ENCODE data around the gene NPTN. TPM values are rescaled to one million over a fixed set of nuclear protein-coding genes. Genes with fewer than 3 reads are reported as not detected.
A peak's percentile ranks its signal among the peaks of the same experiment; 100 is the strongest.

Gene NPTN
- total RNA-seq, 1 experiment from 2014 or later: 111 TPM

DNA sequence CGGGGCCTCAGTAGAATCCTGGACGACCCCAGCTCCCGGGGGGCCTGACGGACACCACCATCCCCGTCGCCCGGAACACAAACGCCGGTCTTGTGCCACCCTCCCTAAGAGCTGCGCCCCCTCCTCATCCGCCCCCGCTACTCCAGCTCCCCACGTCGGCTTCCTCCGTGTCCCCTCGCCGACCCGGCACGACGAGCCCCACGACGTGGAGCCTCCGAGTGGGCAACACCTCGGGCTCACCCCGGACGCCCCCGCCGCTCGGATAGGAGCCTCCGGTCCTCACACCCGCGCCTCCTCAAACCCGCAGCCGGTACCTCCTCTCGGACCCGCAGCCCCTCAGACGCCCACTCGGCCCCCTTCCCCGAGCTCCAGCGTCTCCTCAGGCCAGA lies 525 bp downstream of the NPTN start:
- DNase-seq (ENCODE audit: low read depth): no peak

DNA sequence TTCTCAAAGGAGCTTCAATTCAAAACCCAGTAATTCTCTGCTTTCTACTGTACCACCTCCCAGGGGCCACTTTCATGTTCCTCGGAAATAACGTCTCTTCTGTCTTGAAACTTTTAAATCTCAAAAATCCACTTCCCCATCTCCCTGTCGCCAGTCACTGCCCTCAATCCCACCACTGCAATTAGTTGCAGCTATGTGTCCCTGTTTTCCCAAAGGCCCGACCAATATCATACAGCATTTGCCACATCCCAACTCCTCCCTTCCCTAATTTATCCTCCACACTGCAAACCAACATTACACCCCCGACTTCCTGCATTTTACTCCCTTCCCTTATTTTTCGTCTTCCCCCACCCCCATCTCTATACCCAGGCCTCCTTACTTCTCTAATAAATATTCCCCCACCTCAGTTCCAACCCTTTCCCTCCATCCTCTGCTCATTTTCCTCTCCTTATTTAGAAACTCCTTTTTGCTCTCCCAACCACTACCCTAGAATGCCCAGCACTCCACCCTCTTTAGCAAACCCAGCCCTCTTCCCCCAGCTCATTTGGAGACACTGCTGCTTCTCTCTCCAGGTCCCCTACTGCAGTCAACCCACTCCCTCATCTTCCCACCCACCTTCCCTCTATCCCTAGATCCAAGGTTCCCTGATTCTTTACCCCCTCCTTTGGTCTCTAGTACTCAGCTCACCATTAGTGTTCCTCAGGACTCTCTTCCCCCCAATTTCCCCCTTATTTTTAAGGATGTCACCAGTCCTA lies 1.1 kb downstream of the NPTN start:
- DNase-seq (ENCODE audit: low read depth): peak; percentile 53

DNA sequence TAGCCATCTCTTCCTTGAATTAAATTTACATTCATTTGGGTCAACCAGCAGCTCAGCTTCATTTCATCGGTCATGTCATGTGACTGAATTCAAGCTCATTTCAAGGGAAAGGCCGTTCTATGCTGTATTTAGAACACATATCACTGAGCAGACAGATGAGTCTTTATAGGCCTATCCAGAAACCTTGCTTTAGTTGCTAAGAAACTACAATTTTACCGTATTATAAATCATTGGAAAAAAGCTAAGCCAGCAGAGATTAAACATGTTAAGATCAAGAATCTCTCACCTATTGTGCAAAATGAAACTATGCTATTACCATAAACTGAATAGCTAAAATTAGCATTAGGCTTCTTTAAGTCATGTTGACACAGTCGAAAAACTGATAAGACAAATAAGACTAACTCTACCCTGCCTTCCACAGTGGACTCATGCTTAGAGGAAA lies 2.2 kb downstream of the NPTN start:
- DNase-seq (ENCODE audit: low read depth): no peak

DNA sequence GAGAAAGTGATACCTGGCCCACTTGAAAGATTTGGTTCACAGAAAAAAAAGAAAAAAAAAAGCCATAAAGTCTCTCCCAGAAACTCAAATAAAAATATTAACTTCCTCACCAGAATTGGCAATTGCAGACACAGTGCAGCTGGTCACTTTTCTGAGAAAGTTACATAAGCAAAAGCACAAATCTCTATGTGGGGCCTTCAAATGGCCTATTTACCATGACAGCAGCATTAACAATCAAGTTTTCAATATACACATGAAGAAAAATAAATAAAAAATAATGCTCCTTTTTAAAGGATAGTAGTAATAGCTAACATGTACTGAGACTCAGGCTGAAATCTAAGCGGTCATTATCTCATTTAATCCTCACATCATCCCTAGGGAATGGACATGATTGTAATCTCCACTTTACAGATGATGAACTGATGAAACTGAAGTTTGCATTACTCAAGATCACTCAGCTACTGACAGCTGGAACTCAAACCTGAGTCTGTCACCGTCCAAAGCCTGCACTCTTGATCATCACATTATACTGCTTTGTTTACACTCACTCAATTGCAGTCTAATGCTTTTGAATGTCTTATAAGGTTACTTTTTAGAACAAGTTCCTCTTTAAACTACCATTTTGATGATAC lies 3.3 kb downstream of the NPTN start:
- DNase-seq (ENCODE audit: low read depth): peak; percentile 32

DNA sequence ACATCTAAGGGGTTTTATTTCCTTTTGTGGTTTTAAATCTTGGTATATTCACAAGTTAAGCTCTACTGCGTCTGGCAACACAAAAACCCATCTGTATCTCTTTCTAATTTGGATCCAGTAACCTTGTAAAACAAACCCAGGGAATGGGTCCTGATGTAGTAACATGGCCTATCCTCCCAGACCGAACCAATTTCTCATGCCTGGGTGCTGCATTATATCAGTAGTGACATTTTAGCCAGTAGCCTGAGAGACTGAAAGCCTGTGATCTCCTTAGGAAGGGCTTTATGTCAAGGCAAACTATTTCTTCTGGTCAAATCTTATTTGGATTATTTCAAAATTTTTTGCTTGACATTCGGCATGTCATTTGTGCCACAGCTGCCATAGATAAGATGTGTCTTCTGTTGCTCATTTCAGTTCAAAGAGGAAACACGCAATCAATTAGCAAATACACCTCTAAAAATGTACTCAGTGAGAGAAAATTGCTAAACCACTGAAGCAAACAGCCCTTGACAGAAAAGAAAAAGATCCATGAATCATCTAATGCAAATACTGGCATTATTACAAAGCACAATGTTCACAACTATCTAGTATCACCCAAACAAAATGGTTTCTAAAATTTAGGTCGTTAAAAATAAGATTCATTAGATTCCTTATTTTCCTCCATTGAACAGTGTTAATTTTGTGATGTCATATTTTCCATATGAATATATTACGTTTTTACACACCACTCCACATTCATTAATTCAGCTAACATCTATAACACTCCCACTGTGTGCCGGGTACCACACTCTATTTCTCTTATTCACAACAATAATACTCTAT lies 4.0 kb downstream of the NPTN start:
- no peak for DNase-seq (ENCODE audit: low read depth)

DNA sequence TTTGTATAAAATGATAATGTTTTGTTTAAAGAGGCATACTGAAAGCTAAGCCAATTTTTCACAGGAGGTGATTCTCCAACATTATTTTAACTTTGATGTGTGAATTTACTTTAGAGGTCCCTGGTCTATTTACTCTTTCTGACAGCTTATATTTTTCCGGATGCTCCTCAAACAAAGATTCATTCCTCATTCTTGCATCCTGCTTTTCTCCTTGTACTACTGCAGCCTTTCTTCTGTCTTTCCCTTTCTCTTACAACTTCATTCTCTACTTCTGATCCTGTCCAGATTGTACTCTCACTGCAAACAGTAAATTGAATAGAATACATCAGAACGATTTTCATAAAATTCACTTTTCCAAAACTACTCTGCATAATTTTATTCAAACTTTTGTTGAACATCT lies 5.1 kb downstream of the NPTN start:
- no peak for DNase-seq (ENCODE audit: low read depth)

DNA sequence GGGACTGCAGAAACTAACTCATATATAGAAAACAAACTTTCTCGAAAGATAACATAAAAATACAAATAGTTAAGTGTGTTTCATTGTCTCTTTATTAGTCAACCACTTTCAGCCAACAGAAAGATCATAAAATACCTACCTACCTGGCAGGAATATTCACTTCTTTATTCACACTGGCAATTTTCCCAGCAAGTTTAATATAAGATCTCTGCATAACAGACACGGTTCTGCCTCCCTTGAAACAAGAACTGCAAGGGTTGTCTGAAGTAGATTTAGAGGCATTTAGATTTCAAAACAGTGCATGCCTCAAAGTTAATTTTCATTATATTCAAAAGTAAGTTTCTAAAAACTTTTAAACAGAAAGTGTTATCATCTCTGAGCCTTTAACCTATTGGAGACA lies 7.1 kb downstream of the NPTN start:
- DNase-seq (ENCODE audit: low read depth): no peak

DNA sequence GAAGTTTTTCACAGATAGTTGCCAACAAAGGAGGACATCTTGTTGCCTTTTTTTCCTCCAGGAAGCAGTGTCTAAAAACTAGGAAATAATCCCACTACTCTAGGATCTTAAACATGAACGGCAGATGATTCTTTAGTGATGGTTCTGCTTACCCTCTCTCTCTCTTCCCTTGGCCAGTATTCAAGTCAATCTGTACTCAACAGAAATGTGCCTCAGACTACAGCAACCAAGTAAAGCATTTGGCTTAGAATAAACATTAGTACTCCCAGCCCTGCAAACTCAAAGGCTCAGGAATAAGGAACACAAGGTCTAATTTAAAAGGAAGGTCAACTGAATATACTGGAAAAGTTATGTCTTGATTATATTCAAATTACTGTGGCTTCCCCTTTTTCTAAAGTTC lies 8.7 kb downstream of the NPTN start:
- DNase-seq (ENCODE audit: low read depth): no peak

DNA sequence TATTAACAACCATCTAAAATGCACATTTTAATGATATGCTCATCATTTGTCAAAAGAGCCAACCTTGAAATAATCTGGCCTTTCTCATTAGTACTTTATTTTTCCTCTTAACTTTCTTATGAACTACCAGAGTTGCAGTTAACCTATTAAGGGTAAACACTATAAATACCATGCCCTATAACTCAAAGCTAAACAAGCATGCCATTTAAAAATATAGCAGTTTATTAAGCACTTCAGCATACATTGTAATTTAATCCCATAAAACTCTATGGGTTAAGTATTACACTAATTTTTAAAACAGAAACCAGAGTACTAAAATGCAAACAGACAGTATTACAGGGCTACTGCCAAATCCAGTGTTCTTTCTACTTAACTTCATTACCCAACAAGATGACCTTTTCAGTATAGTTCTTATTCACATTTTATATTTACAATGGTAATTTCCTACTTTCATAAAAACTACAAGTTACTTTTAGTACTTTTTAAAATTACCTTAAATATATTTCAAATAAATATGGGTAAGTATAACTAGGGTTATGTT lies 11.8 kb downstream of the NPTN start:
- no peak for DNase-seq (ENCODE audit: low read depth)

DNA sequence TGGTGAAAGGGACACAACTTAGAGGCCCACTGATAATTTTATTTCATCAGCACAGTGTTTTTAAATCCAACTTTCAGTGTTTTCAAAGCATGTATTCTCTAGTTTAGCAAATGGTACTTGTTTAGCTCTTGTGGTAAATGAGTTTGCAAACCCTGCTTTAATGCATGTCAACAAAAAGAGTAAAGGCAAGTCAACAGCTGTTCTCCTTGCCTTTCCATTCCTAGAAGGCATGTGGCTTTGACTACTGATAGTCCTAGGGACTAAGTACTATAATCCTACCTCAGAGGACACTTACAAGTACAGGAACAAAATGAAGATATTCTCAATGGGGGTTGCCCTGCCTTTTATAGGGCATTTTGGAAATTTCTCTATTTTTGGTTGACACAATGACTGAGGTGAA lies 13.1 kb downstream of the NPTN start:
- DNase-seq (ENCODE audit: low read depth): peak; percentile 71

DNA sequence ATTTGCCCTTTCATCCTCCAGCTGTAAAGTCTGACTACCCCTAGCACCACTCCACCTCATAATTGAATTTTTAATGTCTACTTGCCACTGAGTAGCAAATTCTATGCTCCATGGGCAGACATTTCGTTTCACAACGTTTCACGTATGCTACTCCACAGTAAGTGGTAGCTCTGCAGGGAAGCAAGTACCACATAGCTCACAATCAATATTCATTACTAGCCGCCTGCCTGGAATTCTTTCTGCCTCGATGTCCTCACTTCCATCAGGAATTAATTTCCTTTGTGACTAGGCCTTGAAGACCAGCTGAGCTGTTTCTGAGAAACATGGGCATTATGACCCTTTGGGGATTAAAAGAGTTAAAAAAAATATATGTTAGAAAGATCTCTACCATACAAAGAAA lies 15.3 kb downstream of the NPTN start:
- no peak for DNase-seq (ENCODE audit: low read depth)

DNA sequence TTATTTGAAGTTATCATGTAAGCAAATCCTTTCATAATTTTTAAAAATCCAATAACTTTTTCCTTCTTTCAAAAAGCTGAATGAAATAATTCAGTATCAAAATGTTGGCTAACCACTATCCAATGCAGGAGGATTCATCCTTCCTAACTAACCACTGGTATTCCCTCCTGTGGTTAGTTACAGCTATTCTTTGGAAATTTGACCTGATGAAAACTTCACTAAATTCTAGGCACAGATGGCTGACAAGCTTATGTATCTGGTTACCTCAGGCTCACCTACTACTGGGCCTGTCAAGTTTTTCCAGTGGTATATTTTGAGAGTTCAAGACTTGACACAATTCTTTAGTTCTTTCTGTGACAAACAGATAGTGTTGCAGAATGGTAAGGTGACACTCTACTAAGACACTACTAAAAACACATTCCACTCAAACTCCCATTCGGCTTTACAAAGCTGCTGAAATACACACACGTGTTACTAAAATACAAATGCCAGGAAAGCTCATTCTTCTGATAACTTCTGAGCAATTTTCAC lies 15.8 kb downstream of the NPTN start:
- DNase-seq (ENCODE audit: low read depth): peak; percentile 65

DNA sequence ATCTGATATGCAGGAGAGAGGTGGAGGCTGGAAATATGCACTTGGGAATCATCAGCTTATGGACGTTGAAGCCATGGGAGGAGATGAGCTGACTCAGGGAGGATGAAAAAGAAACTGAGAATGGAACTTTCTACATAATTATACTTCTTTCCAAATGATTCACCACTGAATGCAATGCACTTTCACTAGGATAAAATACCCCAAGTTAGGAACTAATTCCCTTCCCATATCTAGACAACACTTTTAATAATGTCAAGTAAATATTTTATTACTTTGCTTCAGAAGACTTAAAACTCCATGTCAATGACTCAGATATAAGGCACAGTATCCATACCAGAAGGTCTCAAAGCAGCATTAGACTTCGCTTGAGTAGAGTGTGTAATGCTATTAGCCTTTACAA lies 24.2 kb downstream of the NPTN start:
- peak; percentile 30 for DNase-seq (ENCODE audit: low read depth)

DNA sequence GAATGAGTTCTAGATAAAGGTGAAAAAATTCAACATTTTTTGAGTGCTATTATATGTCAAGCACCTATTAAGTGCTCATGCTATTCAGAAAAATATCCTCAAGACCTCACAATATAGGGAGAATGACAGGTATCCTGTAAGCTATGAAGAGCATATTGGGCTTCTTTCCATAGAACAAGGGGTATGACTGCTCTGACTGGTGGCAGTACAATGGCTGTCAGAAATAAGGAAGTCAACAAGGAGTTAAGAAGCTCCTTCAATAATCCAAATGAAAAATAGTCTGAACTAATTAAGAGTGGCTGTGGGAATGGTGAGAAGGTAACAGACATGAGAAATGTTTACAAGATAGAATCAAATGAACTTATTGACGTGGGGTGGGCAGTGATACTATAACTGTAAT lies 24.7 kb downstream of the NPTN start:
- no peak for DNase-seq (ENCODE audit: low read depth)

DNA sequence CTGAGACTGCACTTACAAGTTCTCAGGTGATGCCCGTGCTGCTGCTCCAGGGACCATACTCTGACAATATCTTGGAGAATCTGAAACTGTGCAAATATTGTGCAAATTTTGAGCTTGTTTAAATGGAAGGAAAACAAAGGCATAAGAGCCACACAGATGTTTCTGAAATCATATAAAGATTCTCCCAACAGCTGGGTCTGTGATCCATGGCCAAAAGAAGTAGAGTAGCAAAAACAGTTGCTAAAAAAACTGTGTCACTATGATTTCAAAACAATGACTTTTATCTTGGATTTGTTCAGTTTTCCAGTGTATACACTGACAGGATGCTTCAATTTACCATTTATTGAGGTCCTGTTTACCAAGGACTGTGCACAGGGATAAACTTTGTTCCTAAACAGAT lies 25.3 kb downstream of the NPTN start:
- DNase-seq (ENCODE audit: low read depth): no peak

DNA sequence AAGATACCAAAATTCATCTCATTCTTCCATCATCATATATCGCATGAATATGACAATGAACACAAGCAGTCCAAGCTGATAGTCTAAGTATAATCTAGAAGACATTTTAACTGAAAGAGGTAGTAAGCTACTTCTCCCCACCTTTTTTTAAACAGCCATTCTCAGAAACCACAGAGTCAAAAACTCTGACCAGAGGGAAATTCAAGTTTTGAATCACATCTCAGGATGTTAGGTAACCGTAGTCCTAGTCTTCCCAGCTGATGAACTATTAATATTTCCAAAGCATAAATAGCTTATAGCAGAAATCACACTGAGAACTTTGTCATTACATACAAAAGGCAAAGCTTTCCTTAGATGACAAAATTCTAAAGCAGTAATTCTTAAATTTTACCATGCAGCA lies 25.8 kb downstream of the NPTN start:
- no peak for DNase-seq (ENCODE audit: low read depth)

DNA sequence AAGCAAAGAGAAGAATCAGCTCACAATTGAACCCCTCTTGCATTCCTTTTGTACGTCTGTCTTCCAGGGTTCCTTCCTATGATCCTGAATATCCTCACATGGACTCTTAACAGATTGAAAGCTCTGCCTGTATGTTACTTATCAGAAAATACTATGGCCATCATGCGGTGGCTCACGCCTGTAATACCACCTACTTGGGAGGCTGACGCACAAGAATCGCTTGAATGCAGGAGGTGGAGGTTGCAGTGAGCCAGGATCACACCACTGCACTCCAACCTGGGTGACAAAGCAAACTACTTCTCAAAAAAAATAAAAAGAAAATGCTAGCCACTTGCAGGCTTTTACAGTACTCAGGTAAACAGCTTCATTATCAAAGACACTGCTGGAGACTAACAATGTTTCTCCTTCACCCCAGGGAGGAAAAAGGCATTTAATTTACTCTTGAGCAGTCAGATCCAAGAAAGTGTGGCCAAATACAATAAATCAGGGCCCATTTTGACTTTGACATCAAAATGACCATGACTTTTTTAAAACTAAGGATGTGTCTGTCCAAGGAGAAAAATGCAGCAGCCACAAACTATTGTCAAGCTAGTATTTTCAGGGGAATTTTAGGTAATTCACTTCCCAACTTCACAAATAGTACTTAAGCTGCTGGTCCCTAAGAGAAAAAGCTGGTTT lies 27.3 kb downstream of the NPTN start:
- DNase-seq (ENCODE audit: low read depth): no peak

DNA sequence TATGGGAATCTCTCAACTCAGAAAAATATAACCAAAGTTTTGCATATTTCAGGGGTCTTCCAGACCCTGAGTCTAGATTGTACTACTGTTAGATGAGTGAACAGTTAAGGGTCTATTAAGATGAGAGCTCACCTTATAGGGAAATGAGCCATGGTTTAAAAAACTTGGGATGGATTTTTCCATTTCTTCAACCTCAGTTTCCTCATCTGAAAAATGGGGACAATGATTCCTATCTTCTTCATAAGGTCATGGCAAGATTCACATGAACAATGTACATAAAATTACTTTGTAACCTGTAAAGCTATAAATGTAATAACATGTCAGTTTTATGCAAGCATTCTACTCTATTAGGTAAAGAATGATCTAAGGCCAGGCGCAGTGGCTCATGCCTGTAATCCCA lies 28.7 kb downstream of the NPTN start:
- DNase-seq (ENCODE audit: low read depth): no peak

DNA sequence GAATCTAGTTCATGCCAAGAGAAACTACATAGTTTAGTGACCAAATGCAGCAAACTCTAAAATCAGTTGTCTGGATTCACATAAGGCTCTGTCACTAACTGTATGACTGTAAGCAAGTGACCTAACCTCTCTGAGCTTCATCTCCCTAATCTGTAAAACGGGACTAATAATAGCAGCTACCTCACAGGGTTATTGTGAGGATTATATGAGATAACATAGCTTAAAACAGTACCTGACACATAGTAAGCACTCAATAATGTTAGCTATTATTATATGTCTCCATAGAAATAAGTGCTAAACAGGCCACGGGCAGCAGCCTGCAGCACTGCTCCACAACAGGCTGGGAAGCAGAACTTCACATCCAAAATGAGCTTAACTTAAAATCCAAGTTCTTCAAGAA lies 30.2 kb downstream of the NPTN start:
- no peak for DNase-seq (ENCODE audit: low read depth)

DNA sequence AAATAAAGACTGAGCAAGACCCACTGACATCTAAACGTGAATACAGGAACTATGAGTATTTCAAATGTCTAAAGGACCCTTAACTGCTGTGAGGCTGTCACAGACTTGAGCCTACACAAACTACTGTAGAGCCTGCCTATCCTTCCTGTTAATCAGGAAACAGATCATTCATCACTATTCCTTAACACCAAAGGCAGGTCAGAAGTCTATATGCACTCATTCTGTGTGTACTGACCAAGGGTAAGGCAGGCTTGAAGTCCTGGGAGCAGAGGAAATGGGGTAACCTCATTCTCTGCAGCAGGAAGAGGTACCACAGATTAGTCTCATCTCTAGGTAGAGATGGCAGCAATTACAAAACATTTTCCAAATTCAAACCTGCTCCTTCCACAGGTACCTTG lies 30.7 kb downstream of the NPTN start:
- no peak for DNase-seq (ENCODE audit: low read depth)

Measured in LHCN-M2 (cell line).